Activated T-cell treated with anti-CD3 and anti-CD28 coated beads, Interleukin-2, amount 50 U/mL, for 1 hour (primary cell): ENCODE measurements around the gene CYBA.
A peak's percentile ranks its signal among the peaks of the same experiment; 100 is the strongest.
"Not testable (repeated sequence)": the region's sequence is repeated elsewhere in the genome, so short reads cannot be mapped to it uniquely, and the experiment has no call there.

Experiments
- DNase-seq: peaks from one replicate; pipeline ENCODE4 v3.0.0-alpha.2; 2020

The CYBA gene

DNA sequence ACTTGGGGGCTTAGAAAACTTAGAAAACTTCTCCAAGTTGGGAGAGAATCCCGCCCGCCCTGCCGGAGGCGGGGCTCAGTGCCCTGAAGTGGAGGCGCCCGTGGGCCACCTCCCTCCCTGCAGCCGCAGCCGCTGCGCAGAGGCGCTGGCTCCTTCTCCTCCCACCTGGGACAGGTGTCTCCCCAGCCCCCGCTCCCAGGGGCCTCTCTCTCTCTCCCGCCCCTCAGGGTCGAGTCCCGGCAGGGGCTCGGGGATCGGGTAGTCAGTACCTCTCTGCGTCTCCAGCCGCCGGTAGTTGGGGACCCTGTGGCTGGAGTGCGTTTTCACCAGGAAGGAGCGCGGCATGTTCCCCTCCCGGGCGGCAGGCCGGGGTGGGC, 35.2 kb upstream of the CYBA start:
- DNase-seq: no peak

DNA sequence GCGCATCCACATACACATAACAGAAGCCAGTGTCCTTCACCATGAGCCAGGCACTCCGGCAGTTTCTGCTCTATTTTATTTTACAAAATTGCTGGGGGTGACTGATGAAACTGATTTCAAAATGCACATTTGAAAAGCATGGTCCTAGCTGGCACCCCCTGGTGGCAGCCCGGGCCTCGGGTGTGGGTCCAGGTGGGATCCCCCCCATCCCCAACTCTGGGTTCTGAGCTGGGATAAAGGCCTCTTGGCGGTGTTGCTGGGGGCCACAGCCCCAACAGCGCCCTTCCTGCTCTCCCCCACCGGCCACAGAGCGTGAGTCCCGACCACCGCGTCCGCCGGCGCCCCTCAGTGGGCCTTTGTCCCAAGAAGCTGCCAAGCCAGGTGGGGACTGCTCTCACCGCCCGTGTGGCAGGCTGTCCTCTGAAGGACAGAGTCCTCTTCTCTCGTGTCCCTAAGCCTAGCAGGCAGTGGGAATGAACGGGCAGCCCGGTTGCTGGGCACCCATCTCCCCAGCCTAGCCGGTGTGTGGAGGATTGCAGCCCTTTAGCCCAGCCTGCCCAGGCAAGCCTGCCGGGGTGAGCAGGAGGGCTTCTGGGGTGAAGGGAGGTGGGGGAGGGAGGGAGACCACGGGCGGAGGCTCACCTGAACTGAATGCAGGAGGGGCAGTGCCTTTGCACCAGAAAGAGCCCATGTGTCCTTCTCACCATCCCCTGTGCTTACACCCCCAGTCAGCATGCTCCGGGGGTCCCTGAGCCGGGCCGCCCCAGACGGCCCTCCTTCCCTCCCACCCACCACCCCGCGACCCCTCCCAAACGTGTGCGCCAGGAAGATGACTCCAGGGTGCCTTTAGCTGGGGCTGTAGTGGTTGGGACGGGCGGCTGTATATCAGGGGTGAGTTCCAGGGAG, 34.6 kb upstream of the CYBA start:
- peak; percentile 76 for DNase-seq

DNA sequence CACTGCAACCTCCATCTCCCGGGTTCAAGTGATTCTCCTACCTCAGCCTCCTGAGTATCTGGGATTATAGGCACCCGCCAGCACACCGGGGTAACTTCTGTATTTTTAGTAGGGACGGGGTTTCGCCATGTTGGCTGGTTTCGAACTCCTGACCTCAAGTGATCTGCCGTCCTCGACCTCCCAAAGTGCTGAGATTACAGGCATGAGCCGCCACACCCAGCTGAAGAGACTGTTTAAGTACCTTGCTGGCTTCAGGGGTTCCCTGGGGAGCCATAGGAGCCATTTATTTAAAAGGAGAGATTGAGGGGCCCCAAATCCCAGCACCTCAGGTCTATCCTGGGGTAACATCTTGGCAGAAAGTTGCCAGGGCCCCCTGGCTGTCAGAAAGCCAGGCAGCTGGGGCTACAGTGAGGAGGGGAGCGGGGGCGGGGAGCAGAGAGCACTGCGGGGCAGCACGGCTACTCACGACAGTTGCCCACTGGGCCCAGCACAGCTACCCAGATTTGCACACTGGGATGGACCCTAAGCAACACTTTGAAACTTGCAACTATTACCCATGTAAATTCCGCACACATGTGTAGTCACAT, 33.8 kb upstream of the CYBA start:
- no peak for DNase-seq

DNA sequence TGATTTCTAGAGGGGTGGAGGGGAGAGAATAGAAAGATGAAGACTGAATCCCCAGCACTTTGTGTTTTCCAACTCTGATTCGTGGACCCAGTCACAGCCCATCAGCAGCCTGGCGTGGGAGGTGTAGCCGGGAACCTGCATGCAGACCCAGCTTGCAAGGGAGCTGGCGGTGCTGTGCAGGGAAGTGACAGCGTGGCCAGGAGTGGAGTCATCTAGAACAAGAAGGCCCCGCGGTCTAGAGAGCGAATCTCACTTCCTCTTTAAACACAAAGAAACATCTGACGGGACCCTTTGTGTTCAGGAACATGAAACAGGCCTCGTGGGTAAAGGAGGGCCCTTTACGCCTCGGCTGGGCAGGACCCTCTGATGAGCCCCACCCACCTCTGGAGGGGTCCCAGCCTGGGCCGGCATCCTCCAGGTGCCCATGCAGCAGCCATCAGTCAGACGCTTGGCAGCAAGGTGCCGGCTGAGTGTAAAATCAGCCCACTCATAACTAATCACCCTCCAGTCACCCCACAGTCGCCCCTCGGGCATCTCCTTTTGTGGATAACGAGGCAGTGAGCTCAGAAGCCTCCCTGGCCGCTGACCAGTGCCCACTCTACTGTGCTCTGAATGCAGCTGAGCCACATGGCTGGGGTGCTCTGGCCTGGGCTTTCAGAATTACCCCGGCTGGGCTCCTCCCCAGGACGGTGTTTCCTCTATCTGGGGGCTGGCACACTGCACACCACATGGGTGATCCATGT, 31.0 kb upstream of the CYBA start:
- peak; percentile 60 for DNase-seq

DNA sequence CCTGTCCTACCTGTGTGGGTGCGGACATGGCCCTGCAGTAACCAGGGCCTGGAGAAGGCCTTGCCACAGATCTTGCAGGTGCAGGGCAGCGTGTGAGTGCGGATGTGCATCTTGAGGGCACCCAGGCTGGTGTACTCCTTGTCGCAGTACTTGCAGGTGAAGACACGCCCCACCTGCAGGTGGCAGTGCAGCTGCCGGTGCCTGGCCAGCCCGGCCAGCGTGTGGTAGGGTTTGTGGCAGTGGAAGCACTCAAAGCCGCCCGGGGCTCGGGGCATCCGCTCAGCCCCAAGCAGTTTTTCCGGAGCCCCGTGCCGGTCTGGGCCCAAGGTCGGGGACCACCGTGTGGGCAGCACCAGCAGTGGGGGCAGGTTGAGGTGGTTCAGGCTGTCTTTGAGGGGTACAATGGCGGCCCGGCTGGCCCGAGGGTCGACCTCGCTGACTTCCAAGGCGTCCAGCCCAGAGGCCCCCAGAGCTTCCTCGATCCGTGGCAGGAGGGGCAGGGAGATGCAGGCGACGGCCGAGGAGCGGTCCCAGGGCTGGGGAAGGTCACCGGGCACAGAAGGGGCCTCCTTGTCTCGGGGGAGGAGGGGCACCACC, 30.3 kb upstream of the CYBA start:
- peak; percentile 61 for DNase-seq

DNA sequence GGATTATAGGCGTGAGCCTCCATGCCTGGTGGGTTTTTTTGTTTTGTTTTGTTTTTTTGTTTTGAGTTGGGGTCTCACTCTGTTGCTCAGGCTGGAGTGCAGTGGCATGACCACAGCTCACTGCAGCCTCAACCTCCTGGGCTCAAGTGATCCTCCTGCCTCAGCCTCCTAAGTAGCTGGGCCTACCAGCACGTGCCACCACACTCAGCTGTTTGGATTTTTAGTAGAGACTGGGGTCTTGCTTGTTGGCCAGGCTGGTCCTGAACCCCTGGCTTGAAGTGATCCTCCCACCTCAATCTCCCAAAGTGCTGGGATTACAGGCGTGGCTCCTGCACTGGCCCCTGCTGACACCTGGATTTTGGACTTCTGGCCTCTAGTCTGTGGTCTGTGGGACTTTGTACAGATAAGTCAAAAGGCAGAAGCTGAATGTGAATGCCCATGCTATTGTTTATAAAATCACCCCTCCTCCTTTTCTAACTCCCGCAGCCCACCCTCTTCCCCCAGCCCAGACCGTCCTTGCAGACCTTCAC, 29.8 kb upstream of the CYBA start:
- DNase-seq: no peak

DNA sequence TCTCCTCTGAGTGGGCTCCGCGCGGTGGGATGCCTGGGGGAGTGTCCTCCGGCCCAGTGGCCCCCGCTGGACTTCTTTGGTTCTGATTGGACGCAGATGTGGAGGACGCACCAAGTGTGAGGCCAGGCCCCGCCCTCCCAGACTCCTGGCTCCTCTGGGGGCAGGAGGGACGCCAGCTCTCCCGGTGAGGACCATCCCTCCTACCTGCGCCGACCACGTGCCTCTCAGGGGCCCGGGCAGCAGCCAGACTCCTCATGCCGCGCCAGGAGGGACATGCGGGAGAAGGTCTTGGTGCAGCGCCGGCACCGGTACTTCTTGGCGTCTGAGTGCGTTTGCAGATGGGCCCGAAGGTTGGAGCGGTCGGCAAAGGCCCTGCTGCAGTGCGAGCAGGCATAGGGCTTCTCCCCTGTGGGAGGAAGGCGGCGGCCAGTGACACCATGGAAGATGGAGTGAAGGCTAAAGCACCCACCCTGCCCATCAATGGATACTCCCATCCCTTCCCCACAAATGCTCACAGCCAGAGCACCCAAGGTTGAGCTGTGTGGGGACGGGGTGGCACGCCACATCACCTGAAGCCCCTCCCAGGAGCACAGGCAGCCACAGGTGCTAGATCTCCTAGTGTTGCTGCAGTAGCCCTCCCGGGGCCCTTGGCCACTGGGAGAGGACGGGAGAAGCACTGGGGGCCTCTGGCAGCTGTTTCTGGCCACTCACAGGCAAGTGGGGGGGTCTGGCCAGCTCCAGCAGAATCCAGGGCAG, 27.5 kb upstream of the CYBA start:
- DNase-seq: no peak

DNA sequence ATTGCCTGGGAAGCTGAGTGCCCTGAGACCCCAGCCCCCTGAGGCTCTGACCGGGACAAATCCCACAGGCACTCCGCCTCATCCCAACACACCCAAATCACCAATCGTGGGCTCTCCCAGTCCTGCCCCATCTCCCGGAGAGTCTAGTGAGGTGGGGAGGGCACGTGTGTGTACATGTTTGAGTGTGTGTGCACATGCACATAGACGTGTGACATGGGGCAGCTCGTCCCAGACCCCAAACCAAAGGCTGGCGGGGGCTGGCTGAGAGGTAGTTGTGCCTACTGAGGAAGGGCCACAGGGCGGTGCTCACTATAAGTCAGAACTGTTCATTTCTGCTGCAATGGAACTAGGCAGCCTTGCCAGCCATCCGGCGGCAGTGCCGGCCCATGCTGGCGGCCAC, 26.9 kb upstream of the CYBA start:
- DNase-seq: no peak

DNA sequence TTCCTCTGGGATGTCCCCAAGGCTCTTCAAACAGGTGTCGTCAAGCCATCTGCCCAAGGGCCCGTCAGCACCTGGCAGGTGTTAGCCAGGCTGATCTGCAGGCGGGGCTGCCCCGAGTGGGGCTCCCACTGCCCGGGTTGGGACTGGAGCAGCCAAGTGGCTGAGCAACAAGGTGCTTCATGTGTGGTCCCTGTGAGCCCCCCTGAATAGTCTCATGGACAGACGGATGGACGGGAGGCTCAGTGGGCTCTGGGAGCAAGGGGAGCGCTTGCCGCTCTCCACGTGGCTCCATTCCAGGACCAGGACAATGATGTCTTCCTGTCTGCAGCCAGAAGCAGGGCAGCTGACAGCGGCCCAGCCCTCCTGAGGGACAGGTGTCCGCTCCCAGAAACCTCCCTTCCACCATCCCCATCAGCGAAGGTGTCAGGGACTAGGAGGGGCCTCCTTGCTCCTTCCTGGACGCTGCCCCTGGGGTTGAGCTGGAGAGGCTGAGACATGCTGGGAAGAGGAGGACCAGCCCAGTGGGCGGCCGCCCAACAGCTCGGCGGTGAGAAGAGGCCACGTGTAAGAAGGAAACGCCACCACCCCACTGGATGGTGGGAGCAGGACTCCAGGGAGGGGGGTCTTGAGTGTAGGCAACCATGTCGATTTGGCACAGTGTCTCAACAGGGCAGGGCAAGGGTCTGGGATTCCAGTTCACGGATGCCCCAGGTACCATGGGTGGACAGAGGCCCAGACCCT, 25.8 kb upstream of the CYBA start:
- no peak for DNase-seq

DNA sequence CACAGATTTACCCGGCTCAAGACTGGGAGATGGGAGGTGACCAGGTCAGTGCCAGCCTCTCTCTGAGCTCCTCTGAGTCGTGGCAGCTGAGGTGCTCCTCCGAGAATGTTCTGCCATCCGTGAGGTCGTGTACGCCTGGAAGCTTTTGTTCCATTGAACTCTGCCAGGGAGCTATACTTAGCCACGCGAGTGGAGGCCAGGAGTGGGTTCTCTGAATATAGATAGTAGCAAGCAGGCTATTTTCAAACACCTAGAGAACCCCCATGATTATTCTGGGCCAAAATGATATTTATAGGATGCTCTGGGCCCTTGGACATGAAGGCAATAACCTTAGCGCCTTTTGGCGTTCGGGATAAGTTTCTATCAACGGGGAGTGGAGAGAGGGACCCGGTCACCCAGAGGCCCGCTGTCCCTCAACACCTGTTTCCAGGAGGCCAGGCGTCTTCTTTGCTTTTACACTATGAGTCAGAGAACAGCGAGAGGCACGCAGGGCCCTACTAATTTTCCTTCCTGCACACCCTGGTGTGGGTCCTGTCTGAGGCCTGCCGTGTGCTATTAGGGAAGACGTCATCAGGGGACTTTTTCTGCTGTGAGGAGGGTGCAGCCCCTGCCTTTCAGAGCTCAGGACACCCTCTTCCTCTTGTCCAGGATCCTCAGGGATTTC, 23.0 kb upstream of the CYBA start:
- no peak for DNase-seq

DNA sequence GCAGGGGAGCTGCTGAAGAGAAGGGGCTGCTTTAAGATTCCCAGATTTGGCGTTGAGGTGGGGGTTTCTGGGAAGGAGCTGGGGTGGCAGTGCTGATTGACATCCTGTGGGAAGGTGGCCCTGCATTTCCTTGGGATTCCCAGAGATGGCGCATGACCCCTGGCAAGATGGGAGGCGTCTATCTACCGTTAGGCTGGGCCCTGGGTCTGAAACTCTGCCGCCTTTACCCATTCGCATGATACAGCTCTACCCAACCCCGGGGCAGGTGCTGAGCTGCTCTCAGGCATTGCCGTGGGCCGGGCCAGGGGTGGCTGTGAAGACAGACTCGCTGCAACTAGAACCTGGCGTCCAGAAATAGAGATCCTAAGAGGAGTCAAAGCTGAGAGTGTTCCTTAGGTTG, 21.9 kb upstream of the CYBA start:
- DNase-seq: no peak

DNA sequence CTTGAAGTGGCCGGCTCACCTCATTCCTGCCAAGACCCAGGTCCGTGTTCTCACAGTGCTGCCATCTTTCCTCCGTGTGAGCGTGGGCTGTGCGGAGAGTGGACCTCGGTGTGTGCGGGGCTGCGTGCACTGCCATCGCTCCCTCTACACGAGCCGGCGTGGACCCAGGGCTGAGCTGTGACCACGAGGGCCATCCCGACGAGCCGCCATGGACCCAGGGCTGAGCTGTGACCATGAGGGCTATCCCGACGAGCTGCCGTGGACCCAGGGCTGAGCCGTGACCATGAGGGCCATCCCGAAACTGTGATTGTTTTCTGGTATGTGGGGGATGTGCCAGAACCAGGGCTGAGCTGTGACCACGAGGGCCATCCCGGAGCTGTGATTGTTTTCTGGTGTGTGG, 21.0 kb upstream of the CYBA start:
- DNase-seq: no peak

DNA sequence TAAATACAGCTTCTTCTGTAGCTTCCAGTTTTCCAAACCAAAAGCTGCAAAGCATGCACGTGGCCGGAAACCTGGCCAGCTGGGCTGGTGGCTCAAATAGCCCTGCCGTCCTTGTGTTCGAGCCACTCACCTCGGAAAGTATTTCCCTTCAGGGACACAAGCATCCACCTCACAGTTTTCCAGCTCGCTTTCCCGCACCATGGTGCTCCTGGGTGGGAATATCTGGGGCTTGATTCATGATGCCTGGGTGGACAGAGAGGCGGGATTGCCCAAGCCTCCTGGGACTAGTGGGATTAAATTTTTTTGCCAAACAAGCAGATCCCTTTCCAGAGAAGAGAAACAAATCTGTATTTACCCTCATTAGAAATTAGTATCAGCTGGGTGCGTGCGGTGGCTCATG, 19.1 kb upstream of the CYBA start:
- DNase-seq: no peak

DNA sequence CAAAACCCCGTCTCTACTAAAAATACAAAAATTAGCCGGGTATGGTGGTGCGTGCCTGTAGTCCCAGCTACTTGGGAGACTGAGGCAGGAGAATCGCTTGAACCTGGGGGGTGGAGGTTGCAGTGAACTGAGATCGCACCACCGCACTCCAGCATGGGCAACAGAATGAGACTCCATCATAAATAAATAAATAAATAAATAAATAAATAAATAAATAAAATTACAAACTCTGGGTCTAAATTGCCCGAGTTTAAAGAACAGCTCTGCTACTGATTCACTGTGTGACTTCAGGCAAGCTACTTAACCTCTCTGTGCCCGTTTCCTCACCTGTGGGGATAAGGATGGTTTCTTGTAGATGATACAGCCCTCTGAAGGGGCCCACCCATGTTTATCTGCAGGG, 18.6 kb upstream of the CYBA start:
- DNase-seq: not testable (repeated sequence)

DNA sequence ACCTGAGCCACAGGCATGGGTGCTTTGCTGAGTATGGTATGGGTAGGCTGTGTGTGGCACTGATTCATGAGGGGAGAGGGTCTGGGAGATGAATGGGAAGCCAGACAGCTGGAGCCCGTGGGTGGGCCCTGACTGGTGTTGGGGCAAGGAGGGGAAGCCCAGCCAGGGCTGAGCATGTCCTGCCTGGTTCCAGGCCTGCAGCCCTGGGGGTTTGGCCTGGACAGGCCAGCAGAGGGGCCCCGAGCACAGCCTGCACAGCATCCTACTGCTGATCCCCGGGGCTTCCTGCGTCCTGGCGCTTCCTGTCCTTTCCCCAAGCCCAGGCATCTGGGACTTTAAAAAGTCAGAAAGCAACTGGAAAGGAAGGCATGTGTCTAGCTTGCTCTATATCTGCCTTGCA, 16.6 kb upstream of the CYBA start:
- DNase-seq: no peak

DNA sequence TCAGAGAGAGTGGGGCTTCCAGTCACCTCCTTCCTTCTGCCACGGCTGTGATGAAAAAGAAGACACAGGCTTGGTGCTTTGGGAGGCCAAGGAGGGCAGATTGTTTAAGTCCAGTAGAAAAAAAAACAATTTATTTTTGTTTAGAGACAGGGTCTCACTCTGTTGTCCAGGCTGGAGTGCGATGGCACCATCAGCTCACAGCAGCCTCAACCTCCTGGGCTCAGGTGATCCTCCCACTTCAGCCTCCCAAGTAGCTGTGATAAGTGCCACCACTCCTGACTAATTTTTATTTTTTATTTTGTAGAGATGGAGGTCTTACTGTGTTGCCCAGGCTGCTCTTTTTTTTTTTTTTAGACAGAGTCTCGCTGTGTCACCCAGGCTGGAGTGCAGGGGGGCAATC, 14.7 kb upstream of the CYBA start:
- DNase-seq: no peak

DNA sequence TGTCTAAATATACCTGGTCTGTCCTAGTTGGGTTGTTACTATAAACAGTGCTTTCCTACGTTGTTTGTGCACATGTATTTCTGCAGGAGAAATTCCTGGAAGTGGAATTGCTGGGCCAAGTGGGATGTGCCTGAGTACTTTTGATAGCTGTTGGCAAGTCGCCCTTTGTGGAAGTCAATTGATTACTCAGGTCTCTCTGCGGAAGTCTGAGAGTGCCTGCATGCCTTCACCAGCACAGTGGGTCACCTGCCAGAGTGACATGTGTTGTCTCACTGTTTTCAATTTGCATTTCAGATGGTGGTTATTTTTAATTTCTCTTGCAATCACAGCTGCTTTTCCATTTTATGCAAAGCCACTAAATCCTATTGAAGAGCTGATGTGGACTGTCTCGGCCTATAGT, 14.3 kb upstream of the CYBA start:
- DNase-seq: no peak

DNA sequence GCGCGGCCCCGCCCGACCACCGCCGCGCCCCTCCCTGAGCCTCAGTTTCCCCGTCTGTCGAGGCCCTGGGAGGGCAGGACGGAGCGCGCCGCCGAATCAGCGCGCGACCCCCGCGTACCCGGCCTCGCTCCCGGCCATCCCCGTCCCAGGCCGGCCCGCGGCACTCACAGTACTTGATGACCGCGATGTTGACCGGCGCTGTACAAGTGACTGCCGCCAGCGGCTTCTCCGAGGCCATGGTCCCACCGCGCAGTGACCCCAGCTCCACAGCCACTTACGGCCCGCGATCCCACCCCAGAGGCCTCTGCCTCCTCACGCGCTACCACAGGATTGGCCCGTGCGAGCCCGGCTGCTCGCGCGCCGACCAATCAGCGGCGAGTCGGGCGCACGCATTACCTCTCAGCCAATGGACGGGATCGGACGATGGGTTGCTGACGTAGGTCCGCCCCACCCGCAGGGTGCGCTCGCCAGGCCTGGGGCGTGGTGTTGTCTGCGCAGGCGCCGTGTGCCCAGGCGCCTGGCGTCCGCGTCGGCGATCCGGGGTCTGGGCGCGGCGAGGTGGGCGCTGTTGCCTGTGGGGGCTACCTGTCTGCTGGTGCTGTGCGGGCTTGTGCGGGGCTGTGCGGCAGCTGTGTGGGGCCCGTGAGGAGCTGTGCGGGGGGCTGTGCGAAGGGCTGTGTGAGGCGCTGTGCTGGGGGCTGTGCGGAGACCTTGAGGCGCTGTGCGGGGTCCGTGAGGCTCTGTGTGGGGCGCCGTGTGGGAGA, 12.2 kb upstream of the CYBA start, which contains the start of gene MVD:
Gene MVD (minus strand): TSS at position 249 of the 764 bp plus-strand sequence. CDS start 11 bp downstream, at position 238.
- DNase-seq: peak; percentile 94

DNA sequence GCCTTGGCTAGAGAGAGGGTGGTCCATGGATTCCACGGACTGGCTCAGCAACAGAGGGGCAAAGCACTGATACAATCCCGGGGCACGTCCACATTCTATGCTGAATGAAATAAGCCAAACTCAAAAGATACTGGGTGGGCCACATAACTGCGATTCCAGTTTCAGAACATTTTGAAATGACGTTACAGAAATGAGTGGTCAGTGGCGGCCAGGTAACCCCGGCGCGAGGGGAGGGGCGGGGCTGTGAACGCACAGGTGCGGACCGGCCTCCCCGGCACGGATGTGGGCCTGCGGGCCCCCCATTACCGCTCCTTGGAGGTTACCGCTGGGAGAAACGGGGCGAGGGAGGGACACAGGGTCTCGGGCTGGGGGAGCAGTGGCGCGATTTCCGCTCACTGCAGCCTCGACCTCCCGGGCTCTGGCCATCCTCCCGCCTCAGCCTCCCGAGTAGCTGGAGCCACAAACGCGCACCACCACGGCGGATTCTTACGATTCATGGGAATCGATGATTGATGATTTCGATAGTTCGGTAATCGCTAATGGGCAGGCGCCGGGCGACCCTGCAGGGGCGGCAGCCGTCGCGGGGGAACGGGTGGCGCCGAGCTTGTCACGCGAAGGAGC, 11.5 kb upstream of the CYBA start:
- DNase-seq: no peak

DNA sequence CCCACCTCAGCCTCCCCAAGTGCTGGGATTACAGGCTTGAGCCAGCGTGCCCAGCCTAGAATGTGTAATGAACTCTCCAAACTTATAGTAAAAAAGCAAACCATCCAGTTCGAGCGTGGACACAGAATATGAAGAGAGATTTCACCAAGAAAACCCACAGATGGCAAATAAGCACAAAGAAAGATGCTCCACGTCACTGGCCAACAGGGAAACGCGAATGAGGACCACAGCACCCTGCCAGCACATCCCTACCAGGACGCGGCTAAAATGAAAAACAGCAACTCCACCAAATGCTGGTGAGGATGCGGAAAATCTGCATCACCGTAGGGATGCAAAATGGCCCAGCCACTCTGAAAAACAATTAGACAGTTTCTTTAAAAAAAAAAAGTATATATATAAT, 10.6 kb upstream of the CYBA start:
- no peak for DNase-seq
